H1 (cell line): ENCODE data around the gene PDHB.

Source experiments
- CBX8 ChIP-seq: fragments of 300-800, 300-1000 bp; sonication (generic); IDR thresholded peaks from 2 replicates; pipeline ENCODE4 v1.7.1; 2016; ENCODE audit warnings: low read depth, low read length, borderline replicate concordance
- CHD1 ChIP-seq: IDR thresholded peaks from 2 replicates; pipeline ENCODE4 v1.6.1; 2012; ENCODE audit warnings: low read depth, low read length, improper control_type of control experiment
- EGR1 ChIP-seq: IDR thresholded peaks from 2 replicates; pipeline ENCODE4 v1.6.1; 2011; ENCODE audit warnings: low read depth, low read length, borderline replicate concordance
- EP300 ChIP-seq, 2 experiments: IDR thresholded peaks; 1 replicate in 1 of 2; 2 replicates in 1 of 2; pipeline ENCODE4 v1.6.1; 2011 to 2012; ENCODE audit warnings: low read depth in 2 of 2, low read length in 2 of 2, mild to moderate bottlenecking in 2 of 2, borderline replicate concordance in 1 of 2, inconsistent platforms in 1 of 2, moderate library complexity in 1 of 2
- HDAC6 ChIP-seq: IDR thresholded peaks from one replicate; pipeline ENCODE4 v1.7.1; 2012; ENCODE audit warnings: low read depth, mild to moderate bottlenecking, inconsistent platforms, low read length, moderate library complexity
- JUND ChIP-seq: IDR thresholded peaks from 2 replicates; pipeline ENCODE4 v1.6.1; 2011; ENCODE audit warnings: mild to moderate bottlenecking, improper control_type of control experiment, low read length
- KDM1A ChIP-seq: fragments of 200-600, 300-600 bp; sonication (generic); IDR thresholded peaks from 2 replicates; pipeline ENCODE4 v1.7.1; 2016; ENCODE audit warnings: mild to moderate bottlenecking, low read length, borderline replicate concordance
- KDM5A ChIP-seq: fragments of 200-600 bp; IDR thresholded peaks from 2 replicates; pipeline ENCODE4 v1.7.1; 2012; ENCODE audit warnings: mild to moderate bottlenecking, low read length, inconsistent platforms, mixed read lengths
- POLR2A ChIP-seq, 2 experiments: IDR thresholded peaks; 1 replicate in 1 of 2; 2 replicates in 1 of 2; pipeline ENCODE4 v1.6.1; 2011; ENCODE audit warnings: low read depth in 2 of 2, low read length in 2 of 2, mild to moderate bottlenecking in 2 of 2; ENCODE audit errors: control extremely low read depth in 1 of 2
- RXRA ChIP-seq: IDR thresholded peaks from 2 replicates; pipeline ENCODE4 v1.6.1; 2011; ENCODE audit warnings: low read depth, mild to moderate bottlenecking, low read length, moderate library complexity; ENCODE audit not compliant: insufficient read depth
- SRF ChIP-seq: IDR thresholded peaks from 2 replicates; pipeline ENCODE4 v1.6.1; 2011; ENCODE audit warnings: mild to moderate bottlenecking, low read depth, low read length, moderate library complexity
- TF ChIP-seq, protein P1 (sequence below), 3 experiments: IDR thresholded peaks; 1 replicate in 2 of 3; 2 replicates in 1 of 3; pipeline versions ENCODE4 v1.5.1 to v1.6.1; 2011; ENCODE audit warnings: low read length in 3 of 3, mild to moderate bottlenecking in 3 of 3, inconsistent platforms in 2 of 3, low read depth in 1 of 3, moderate library complexity in 1 of 3; ENCODE audit not compliant: insufficient read depth in 1 of 3; ENCODE audit errors: control extremely low read depth in 1 of 3

DNA sequence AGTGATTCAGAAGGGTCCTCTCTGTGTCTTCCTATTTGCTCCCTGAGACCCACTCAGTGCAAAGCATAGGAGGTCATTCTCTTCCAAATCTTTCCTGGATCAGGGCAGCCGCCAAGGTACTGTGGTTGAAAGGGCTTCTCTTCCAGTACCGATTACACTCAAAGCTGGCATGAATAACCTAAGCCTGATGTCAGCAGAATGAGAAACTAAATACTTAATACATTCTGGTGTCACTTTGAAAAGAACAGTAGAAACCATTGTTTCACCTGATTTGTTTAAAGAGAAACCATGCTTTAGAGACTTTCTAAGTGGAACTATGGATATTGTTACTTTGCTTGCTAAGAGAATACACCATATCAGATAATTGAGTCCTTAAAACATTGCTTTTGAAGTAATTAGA lies 50.2 kb downstream of the PDHB start:
- TF ChIP-seq EGR1, result no peak
- TF ChIP-seq JUND, result no peak
- TF ChIP-seq POLR2A (IDR thresholded peaks at IDR 0.05; ENCODE audit: control extremely low read depth in 1 of 2, low read depth in 2 of 2, low read length in 2 of 2), result no peak
- no peak for TF ChIP-seq HDAC6
- no peak for TF ChIP-seq KDM1A
- TF ChIP-seq EP300 (IDR thresholded peaks at IDR 0.05; ENCODE audit: borderline replicate concordance in 1 of 2, low read depth in 2 of 2, low read length in 2 of 2), result no peak
- TF ChIP-seq, protein P1, sequence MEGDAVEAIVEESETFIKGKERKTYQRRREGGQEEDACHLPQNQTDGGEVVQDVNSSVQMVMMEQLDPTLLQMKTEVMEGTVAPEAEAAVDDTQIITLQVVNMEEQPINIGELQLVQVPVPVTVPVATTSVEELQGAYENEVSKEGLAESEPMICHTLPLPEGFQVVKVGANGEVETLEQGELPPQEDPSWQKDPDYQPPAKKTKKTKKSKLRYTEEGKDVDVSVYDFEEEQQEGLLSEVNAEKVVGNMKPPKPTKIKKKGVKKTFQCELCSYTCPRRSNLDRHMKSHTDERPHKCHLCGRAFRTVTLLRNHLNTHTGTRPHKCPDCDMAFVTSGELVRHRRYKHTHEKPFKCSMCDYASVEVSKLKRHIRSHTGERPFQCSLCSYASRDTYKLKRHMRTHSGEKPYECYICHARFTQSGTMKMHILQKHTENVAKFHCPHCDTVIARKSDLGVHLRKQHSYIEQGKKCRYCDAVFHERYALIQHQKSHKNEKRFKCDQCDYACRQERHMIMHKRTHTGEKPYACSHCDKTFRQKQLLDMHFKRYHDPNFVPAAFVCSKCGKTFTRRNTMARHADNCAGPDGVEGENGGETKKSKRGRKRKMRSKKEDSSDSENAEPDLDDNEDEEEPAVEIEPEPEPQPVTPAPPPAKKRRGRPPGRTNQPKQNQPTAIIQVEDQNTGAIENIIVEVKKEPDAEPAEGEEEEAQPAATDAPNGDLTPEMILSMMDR (IDR thresholded peaks at IDR 0.05; ENCODE audit: control extremely low read depth in 1 of 3, insufficient read depth in 1 of 3, low read depth in 1 of 3, low read length in 3 of 3), result no peak
- no peak for TF ChIP-seq SRF
- TF ChIP-seq CHD1, result no peak
- no peak for TF ChIP-seq KDM5A
- TF ChIP-seq CBX8, result no peak
- no peak for TF ChIP-seq RXRA
